Stimulated activated effector memory CD8-positive, alpha-beta T cell treated with anti-CD3 and anti-CD28 coated beads, Interleukin-12 subunit alpha, Interleukin-12 subunit beta, amount 100 ng/mL, for 72 hours (primary cell): ENCODE results near the gene SLC16A5.
"Not testable (repeated sequence)": the region's sequence is repeated elsewhere in the genome, so short reads cannot be mapped to it uniquely, and the experiment has no call there.

Source experiments
- ATAC-seq: fragments of 150-1000 bp; cut with Tn5 transposase; 2 replicates; pipeline ENCODE4 v1.10.0; 2021
- DNase-seq, 2 donors: peaks; one replicate each; pipeline ENCODE4 v3.0.0; 2021 to 2022; ENCODE audit warnings: low spot score in 2 of 2
- H3K27ac Mint-ChIP-seq: one replicate; pipeline ENCODE4 v1.8.0; 2022; ENCODE audit warnings: mild to moderate bottlenecking, mixed read lengths
- H3K36me3 Mint-ChIP-seq: one replicate; pipeline ENCODE4 v1.8.0; 2022; ENCODE audit warnings: mild to moderate bottlenecking, mixed read lengths
- H3K4me1 Mint-ChIP-seq: one replicate; pipeline ENCODE4 v1.8.0; 2022; ENCODE audit warnings: mixed read lengths
- H3K4me3 Mint-ChIP-seq: one replicate; pipeline ENCODE4 v1.8.0; 2022; ENCODE audit warnings: mild to moderate bottlenecking, mixed read lengths
- H3K9me3 Mint-ChIP-seq: one replicate; pipeline ENCODE4 v1.8.0; 2022; ENCODE audit warnings: mixed read lengths

Gene SLC16A5

GRCh38 chr17:75127936-75128335 lies 40.2 kb downstream of the SLC16A5 start:
- ATAC-seq, H3K27ac Mint-ChIP-seq, DNase-seq, H3K4me3 Mint-ChIP-seq, H3K9me3 Mint-ChIP-seq: not testable (repeated sequence)
- peaks cover 40% of the 10 kb centered on the region for H3K4me1 Mint-ChIP-seq
- H3K36me3 Mint-ChIP-seq: peaks cover 30% of the 10 kb centered on the region

GRCh38 chr17:75128694-75129505 lies 41.1 kb downstream of the SLC16A5 start:
- Mint-ChIP-seq H3K4me3 (peak overlapping the region; percentile 83), H3K9me3 (no peaks in the 10 kb centered on the region), H3K36me3 (peaks cover 29% of the 10 kb centered on the region), H3K4me1 (peaks cover 38% of the 10 kb centered on the region), H3K27ac (no peak overlapping the region)
- ATAC-seq (no peak), DNase-seq (no peak)

DNA sequence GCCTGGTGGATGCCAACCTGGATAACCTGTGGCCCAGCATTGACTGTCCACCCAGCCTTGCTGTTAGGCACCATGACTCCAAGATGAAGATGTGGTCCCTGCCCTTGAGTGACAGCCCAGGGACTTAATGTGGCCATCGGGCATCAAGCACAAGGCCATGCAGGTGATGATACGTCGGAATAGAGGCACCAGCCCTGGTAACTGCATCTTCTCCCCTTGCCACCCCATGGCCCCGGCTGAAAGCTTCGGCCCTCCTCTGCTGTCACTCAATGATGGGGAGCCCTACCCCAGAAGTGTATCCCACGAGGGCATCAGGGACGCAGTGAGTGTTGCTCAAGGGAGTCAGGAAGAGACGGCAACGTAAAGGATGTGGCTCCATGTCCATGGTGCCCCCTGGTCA lies 41.8 kb downstream of the SLC16A5 start:
- H3K27ac Mint-ChIP-seq: no peak overlapping the region
- ATAC-seq: no peak
- peaks cover 23% of the 10 kb centered on the region for H3K36me3 Mint-ChIP-seq
- no peak for DNase-seq
- H3K4me1 Mint-ChIP-seq: peaks cover 32% of the 10 kb centered on the region
- H3K9me3 Mint-ChIP-seq: no peaks in the 10 kb centered on the region
- H3K4me3 Mint-ChIP-seq: peak overlapping the region; percentile 83

- peaks cover 23% of the 10 kb centered on the region for H3K36me3 Mint-ChIP-seq
- H3K4me1 Mint-ChIP-seq: peaks cover 26% of the 10 kb centered on the region
- H3K27ac Mint-ChIP-seq: peak overlapping the region; percentile 90
- H3K4me3 Mint-ChIP-seq: peak overlapping the region; percentile 83
- no peaks in the 10 kb centered on the region for H3K9me3 Mint-ChIP-seq
- DNase-seq: no peak
- ATAC-seq: no peak
These were observed 42.4 kb downstream of the SLC16A5 start for GRCh38 chr17:75130059-75130631.

- peak overlapping the region; percentile 90 for H3K27ac Mint-ChIP-seq
- H3K36me3 Mint-ChIP-seq: peaks cover 23% of the 10 kb centered on the region
- peak overlapping the region; percentile 83 for H3K4me3 Mint-ChIP-seq
- no peaks in the 10 kb centered on the region for H3K9me3 Mint-ChIP-seq
- ATAC-seq (peak; percentile 66), DNase-seq (peak in 1 of 2 donors; percentile 68)
- H3K4me1 Mint-ChIP-seq: peaks cover 22% of the 10 kb centered on the region
These were observed 43.0 kb downstream of the SLC16A5 start for GRCh38 chr17:75130632-75131277.

DNA sequence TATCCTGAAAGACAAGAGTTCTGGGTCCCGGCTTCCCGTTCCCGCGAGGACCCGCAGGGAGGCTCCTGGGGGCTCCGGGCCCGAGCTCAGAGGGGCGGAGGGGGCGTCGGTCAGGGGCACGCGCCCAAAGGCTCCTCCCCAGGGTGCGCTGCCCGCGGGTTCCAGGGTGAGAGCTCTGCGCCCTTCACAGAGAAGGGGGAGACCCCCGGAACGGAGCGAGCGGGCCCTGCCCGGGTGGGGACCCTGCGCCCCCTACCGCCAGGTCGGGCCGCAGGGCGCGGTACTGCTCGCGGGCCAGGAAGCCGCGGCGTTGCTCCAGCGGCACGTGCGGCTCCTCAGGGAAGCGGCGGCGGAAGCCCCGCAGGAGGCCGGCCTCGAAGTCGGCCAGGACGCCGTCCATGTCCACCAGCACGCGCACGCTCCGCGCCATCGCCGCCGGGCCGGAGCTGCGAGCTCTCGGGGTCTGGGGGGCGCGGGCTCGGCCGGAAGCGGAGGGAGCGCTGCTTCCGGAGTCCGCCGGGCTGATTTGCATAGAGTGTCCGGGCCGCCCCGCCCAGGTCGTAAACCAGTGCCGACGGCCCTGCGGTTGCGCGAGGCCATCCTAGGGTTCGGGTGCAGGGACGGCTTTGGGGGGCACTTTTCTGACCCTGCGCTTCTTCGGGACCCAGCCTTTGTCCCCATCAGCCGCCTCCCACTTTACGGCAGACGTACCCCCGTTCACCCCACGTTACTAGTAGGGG lies 43.7 kb downstream of the SLC16A5 start, which contains the start of gene NT5C:
Gene NT5C, minus strand, starts transcription at position 465 of the 740 bp plus-strand sequence. Its CDS starts 35 bp downstream, at position 430.
- H3K9me3 Mint-ChIP-seq: no peaks in the 10 kb centered on the region
- peak within 1 kb of the TSS; percentile 90 for H3K27ac Mint-ChIP-seq
- ATAC-seq (peak; percentile 92), DNase-seq (peak; percentile 63 to 89)
- peak within 1 kb of the TSS; percentile 83 for H3K4me3 Mint-ChIP-seq
- peaks cover 27% of the 10 kb centered on the region for H3K36me3 Mint-ChIP-seq
- H3K4me1 Mint-ChIP-seq: peaks cover 15% of the 10 kb centered on the region

- Mint-ChIP-seq H3K4me1 (peaks cover 15% of the 10 kb centered on the region), H3K36me3 (peaks cover 35% of the 10 kb centered on the region), H3K27ac (peak overlapping the region; percentile 90), H3K4me3 (peak overlapping the region; percentile 83)
- not testable (repeated sequence) for ATAC-seq, DNase-seq, H3K9me3 Mint-ChIP-seq
These were observed 44.6 kb downstream of the SLC16A5 start for GRCh38 chr17:75132018-75133000.

- peaks cover 40% of the 10 kb centered on the region for H3K36me3 Mint-ChIP-seq
- peaks cover 15% of the 10 kb centered on the region for H3K4me1 Mint-ChIP-seq
- H3K4me3 Mint-ChIP-seq: peak overlapping the region; percentile 83
- DNase-seq (no peak), ATAC-seq (no peak)
- no peak overlapping the region for H3K27ac Mint-ChIP-seq
- H3K9me3 Mint-ChIP-seq: no peaks in the 10 kb centered on the region
These were observed 45.2 kb downstream of the SLC16A5 start for GRCh38 chr17:75133001-75133400.

- H3K4me1 Mint-ChIP-seq: peaks cover 15% of the 10 kb centered on the region
- not testable (repeated sequence) for H3K4me3 Mint-ChIP-seq, ATAC-seq, H3K27ac Mint-ChIP-seq, H3K9me3 Mint-ChIP-seq, DNase-seq
- peaks cover 40% of the 10 kb centered on the region for H3K36me3 Mint-ChIP-seq
These were observed 46.0 kb downstream of the SLC16A5 start for GRCh38 chr17:75133607-75134347.

DNA sequence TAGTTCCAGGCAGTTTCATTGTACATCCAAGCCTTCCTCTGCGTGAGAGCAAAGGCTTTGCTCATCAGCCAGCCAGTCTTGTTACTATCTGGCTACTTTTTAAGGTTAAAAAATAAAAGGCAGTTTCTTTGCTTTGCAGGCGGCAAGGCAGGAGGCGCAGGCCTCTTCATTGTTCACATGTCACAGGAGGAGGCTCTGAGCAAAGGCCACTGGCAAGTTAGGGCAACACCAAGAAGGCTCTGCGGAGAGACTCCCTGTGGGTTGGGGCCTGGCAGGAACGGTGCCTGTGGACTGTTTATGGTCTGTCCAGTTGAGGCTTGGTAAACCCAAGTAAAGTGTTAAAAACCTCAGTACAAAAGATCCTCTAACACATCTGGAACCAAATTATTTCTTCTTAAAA lies 47.7 kb downstream of the SLC16A5 start:
- peaks cover 4% of the 10 kb centered on the region for H3K4me1 Mint-ChIP-seq

GRCh38 chr17:75135946-75136345 lies 48.2 kb downstream of the SLC16A5 start:
- Mint-ChIP-seq H3K9me3 (no peaks in the 10 kb centered on the region), H3K4me3 (no peak overlapping the region), H3K27ac (peak overlapping the region; percentile 61), H3K36me3 (peaks cover 46% of the 10 kb centered on the region), H3K4me1 (peaks cover 1% of the 10 kb centered on the region)
- DNase-seq: no peak
- ATAC-seq: no peak

More for the DNA sequence above, 47.7 kb downstream of the SLC16A5 start:
- peak overlapping the region; percentile 61 for H3K27ac Mint-ChIP-seq
- H3K36me3 Mint-ChIP-seq: peaks cover 46% of the 10 kb centered on the region
- H3K4me3 Mint-ChIP-seq: no peak overlapping the region
- H3K9me3 Mint-ChIP-seq: no peaks in the 10 kb centered on the region
- no peak for DNase-seq
- no peak for ATAC-seq

DNA sequence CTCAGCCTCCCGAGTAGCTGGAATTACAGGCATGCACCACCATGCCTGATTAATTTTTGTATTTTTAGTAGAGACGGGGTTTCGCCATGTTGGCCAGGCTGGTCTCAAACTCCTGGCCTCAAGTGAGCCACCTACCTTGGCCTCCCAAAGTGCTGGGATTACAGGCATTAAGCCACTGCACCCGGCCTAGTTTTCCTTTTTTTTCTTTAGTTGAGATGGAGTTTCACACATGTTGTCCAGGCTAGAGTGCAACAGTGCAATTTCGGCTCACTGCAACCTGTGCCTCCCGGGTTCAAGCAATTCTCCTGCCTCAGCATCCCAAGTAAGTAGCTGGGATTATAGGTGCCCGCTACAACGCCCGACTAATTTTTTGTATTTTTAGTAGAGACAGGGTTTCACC lies 50.0 kb downstream of the SLC16A5 start:
- not testable (repeated sequence) for ATAC-seq, H3K4me1 Mint-ChIP-seq, H3K9me3 Mint-ChIP-seq, H3K27ac Mint-ChIP-seq, H3K4me3 Mint-ChIP-seq, DNase-seq
- peaks cover 63% of the 10 kb centered on the region for H3K36me3 Mint-ChIP-seq

GRCh38 chr17:75138519-75138918 lies 50.8 kb downstream of the SLC16A5 start:
- no peak for ATAC-seq
- DNase-seq: no peak
- Mint-ChIP-seq H3K9me3 (no peaks in the 10 kb centered on the region), H3K36me3 (peaks cover 71% of the 10 kb centered on the region), H3K4me1 (peaks cover 10% of the 10 kb centered on the region), H3K27ac (no peak overlapping the region), H3K4me3 (no peak overlapping the region)
